Head of caudate nucleus (tissue), 42 donors: ENCODE results near the gene RPL10L.
A peak's percentile ranks its signal among the peaks of the same experiment; 100 is the strongest.

Source experiments
- DNase-seq, 42 donors: peaks; one replicate each; pipeline versions ENCODE4 v3.0.0 to v3.0.0-alpha.2; 2020 to 2021; ENCODE audit warnings: mixed read lengths in 7 of 42
- intact Hi-C: fragments of 100-400 bp; cut with DNase I; formaldehyde crosslinking; loops from one replicate; pipeline ENCODE4 v1.15.0; 2022

The RPL10L gene

DNA sequence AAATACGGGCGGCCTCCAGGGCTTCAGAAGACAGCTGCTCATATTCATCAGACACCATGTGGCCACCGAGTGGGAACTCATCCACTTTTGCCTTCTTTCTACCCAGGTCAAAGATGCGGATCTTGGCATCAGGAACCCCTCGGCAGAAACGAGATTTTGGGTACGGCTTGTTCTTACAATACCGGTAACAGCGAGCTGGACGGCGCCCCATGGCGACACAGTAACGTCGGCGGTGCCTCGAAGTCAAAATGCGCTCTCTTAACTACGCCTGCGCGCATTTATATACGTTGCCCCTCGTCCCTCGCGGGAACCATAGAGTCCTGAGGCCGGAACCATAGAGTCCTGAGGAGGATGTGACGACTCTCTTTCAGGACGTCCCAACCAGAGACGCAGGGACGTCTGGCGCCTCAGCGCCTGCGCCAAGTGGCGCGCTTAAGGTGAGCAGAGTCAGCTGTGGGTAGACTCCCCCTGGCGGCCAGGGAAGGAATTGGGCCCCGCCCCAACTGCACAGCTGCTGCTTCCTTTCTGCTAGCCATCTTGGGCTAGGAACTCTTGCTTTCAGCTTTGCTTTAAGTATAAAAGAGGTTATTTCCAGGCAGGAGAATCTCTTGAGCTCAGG lies at the start of gene RPL10L:
Gene RPL10L (minus strand): TSS at position 256 of the 619 bp plus-strand sequence. CDS start 45 bp downstream, at position 211.
- no peak for DNase-seq
- intact Hi-C loops, result no loop called here

DNA sequence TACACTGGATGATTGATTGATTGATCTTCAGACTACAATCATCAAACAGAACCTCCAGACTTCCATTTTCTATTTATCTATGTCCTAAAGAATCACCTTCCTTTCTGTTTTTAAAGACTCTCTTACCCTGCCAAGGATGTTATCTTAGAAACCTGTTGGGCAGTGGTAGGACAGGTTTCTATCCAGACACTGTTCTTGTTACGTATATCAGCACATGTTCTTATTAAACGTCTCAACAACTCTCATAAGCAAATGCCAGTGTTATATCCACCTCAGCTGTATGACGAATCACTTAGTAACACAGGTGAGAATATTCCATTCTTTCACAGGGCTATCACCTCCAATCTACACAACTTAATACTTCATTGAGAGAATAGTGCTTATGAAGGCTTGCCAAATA lies 40.2 kb upstream of the RPL10L start:
- DNase-seq, result no peak
- intact Hi-C loops, result no loop called here

DNA sequence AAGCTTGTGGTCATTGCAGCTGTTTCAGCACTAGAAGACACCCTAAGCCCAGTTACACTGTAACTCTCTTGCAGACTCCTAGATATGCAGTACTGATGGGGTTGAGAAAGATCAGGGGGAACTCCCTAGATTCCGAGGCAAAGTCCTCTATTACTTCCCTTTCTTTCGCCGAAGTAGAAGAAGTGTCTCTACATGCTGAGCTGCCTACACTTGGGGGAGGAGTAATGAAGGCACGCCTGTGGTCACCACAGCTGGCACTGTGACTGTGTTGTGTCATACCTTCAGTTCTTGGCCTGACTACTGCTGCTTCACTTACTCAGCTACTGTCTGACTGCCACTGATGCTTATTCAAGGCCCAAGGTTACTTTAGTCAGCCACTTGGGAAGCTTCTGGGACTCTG lies 35.1 kb upstream of the RPL10L start:
- intact Hi-C loops, result no loop called here
- no peak for DNase-seq

DNA sequence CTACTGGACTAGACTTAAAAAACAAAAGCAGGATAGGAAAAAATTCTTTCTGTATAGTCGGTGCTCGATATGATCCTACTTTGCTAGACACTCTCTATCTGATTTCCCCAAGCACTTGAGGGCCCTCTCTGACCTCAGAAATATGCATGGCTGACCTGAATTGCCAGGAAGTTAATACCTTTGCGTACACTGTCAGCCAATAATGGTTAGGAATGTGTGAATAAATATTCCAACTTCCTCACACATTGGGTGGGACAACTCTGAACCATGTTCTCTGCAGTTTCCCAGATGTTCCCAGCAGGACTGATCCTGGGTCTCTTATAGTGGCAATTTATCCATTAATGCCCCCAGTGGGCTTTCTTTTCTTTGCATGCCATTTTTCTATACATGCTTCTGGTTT lies 20.5 kb upstream of the RPL10L start:
- no peak for DNase-seq
- intact Hi-C loops, result no loop called here

DNA sequence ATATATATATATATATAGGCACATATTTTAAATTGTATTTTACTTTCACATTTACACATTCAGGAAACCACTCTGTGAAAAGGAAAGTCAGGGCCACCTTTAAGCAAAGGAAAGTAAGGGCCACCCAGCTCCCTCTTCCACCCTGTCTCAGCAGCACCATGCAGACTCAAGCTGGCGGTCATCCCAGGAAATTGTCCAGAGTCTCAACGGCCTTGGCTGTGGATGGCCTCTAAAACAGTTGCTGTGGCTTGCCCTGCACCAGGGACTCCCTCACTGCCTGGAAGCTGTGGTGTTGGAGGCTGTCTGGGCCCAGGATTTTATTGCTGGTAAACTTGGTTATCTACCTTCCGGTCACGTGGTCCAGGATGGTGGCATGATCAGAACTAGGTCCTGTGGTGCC lies 11.8 kb upstream of the RPL10L start:
- intact Hi-C loops, result no loop called here

DNA sequence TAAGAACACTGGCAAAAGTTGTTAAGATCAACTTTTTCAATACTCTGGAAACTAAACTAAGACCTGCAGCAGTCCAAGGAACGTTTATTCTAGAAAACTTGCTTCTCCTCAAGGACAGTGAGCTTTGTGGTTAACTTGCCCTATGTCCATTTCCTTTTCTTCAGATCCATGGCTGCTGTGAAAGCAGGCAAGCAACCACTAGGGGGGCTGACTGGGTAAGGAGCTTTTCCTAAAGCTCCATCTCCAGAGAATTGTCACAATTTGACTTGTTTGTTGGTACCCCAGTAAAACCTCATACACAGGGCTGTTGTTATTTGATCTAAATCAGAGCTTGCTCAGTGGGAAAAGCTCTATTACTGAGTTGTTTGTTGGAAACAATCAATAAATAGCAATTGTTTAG lies 10.1 kb upstream of the RPL10L start:
- intact Hi-C loops, result no loop called here
- peak in 2 of 42 donors; percentile 5 to 16 for DNase-seq

More for the DNA sequence above, 11.8 kb upstream of the RPL10L start:
- DNase-seq, result peak in 8 of 42 donors; percentile 4 to 40 (median 10)

DNA sequence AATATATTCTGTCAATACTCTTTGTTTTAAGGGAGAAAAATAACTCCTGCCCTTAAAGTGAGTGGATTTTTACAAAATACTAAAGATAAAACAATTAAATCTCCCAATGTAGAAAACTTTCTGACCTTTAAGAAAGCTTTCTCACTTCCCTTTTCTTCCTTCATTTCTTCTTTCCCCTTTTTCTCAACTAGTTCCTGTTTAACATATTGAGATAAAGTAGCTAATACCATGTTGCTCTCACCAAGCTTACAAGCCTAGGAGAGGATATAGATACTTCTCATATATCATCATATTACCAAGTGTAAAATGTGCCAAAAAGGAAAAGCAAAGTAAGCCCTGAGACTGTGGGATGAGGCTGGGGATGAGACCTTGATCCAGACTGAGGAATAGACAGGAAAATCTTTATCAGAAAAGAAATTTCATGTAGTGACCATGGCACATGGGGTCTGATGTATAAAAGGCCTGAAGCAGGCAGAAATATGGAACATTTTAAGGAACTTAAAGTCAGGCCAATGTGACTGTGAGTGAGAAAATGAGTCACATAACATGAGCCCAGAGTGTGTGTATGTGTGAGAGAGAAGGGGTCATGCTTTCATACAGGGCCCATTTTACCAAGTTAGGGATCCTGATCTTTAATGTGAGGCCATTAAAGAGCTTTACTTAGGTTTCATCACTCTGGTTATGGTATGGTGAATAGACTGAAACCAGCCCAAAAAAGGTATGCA lies 1.6 kb upstream of the RPL10L start:
- intact Hi-C loops, result no loop called here
- DNase-seq, result no peak

DNA sequence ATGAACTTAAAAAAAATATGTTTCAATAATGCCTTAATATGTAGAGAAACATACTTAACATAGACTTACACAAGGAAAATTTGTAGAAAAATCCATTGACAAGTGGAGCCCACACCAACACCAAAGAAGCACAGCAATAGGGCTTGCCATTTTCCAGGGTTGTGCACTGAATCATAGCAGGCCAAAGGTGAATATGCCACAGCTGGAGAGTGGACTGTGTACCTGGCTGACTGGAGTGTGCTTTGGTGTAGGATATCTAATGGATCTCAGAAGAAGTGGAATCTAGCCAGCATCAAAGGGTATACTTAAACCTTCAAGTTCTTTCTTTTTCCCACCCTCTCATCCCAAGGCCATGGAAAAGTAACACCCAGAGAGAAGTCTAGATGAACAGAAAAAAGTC lies 4.8 kb downstream of the RPL10L start:
- DNase-seq, result no peak
- intact Hi-C loops, result no loop called here

DNA sequence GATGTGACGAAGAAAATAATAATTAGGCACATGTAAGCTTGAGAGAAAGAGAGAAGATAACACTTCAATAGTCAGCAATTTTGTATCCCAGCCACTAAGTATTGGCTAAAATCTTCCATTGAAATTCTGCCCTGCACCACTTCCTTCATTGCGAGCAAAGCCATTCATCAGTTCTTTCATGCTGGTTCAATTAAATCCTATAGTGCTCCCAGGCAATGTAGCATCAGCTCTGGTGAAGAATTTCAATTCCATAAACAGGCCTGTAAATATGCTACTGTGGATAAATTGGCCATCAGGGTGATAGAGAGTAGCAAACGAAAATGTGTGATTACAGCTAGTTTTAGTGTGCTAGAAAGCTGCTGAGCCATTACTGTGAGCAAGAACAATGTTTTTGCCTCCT lies 24.7 kb downstream of the RPL10L start:
- intact Hi-C loops, result no loop called here
- no peak for DNase-seq
